ENCODE results near the gene JAK2. TPM values are rescaled to one million over a fixed set of nuclear protein-coding genes. Genes with fewer than 3 reads are reported as not detected.

JAK2 gene
- total RNA-seq, 3 donors from 2014 or later, result 39.9 to 44.5 (median 41.6) TPM

GRCh38 chr9:4965174-4965821 is 19.8 kb upstream of the JAK2 start:
- H3K4me1 Mint-ChIP-seq (ENCODE audit: low read depth), result peaks cover 32% of the 10 kb centered on the region
- no peak for DNase-seq
- H3K4me3 Mint-ChIP-seq, result no peak overlapping the region
- no peaks in the 10 kb centered on the region for H3K27me3 Mint-ChIP-seq (ENCODE audit: low read depth)
- H3K36me3 Mint-ChIP-seq (ENCODE audit: insufficient read depth), result peaks cover 4% of the 10 kb centered on the region
- H3K9me3 Mint-ChIP-seq, result peaks cover 12% of the 10 kb centered on the region
- ATAC-seq, result no peak

- Mint-ChIP-seq H3K4me1 (ENCODE audit: low read depth) (peaks cover 32% of the 10 kb centered on the region), H3K4me3 (no peak overlapping the region)
- ATAC-seq, result no peak
These were observed 17.5 kb upstream of the JAK2 start for GRCh38 chr9:4967523-4967922.

GRCh38 chr9:4969130-4969529 is 15.9 kb upstream of the JAK2 start:
- ATAC-seq (no peak), DNase-seq (no peak)
- Mint-ChIP-seq H3K27me3 (ENCODE audit: low read depth) (no peaks in the 10 kb centered on the region), H3K9me3 (peaks cover 5% of the 10 kb centered on the region), H3K4me3 (no peak overlapping the region), H3K36me3 (ENCODE audit: insufficient read depth) (peaks cover 2% of the 10 kb centered on the region), H3K4me1 (ENCODE audit: low read depth) (peaks cover 33% of the 10 kb centered on the region)

More at GRCh38 chr9:4967523-4967922, 17.5 kb upstream of the JAK2 start:
- no peak for DNase-seq
- Mint-ChIP-seq H3K27me3 (ENCODE audit: low read depth) (no peaks in the 10 kb centered on the region), H3K36me3 (ENCODE audit: insufficient read depth) (peaks cover 4% of the 10 kb centered on the region), H3K9me3 (peaks cover 12% of the 10 kb centered on the region)

- peaks cover 28% of the 10 kb centered on the region for H3K4me1 Mint-ChIP-seq (ENCODE audit: low read depth)
- no peaks in the 10 kb centered on the region for H3K36me3 Mint-ChIP-seq (ENCODE audit: insufficient read depth)
- H3K4me3 Mint-ChIP-seq, result no peak overlapping the region
- H3K27me3 Mint-ChIP-seq (ENCODE audit: low read depth), result no peaks in the 10 kb centered on the region
- ATAC-seq, result peak; percentile 88 to 90
- DNase-seq, result peak; percentile 54
- no peaks in the 10 kb centered on the region for H3K9me3 Mint-ChIP-seq
These were observed 14.0 kb upstream of the JAK2 start for GRCh38 chr9:4970970-4971641.

- Mint-ChIP-seq H3K9me3 (no peaks in the 10 kb centered on the region), H3K27me3 (ENCODE audit: low read depth) (no peaks in the 10 kb centered on the region), H3K36me3 (ENCODE audit: insufficient read depth) (no peaks in the 10 kb centered on the region)
These were observed 11.8 kb upstream of the JAK2 start for GRCh38 chr9:4973246-4973645.

GRCh38 chr9:4973902-4974301 is 11.2 kb upstream of the JAK2 start:
- no peak overlapping the region for H3K4me3 Mint-ChIP-seq
- H3K27me3 Mint-ChIP-seq (ENCODE audit: low read depth), result no peaks in the 10 kb centered on the region
- H3K36me3 Mint-ChIP-seq (ENCODE audit: insufficient read depth), result no peaks in the 10 kb centered on the region
- H3K4me1 Mint-ChIP-seq (ENCODE audit: low read depth), result peaks cover 14% of the 10 kb centered on the region
- ATAC-seq (no peak), DNase-seq (no peak)
- H3K9me3 Mint-ChIP-seq, result no peaks in the 10 kb centered on the region

More at GRCh38 chr9:4973246-4973645, 11.8 kb upstream of the JAK2 start:
- H3K4me3 Mint-ChIP-seq, result no peak overlapping the region
- ATAC-seq, result no peak
- H3K4me1 Mint-ChIP-seq (ENCODE audit: low read depth), result peaks cover 17% of the 10 kb centered on the region
- no peak for DNase-seq

GRCh38 chr9:4979239-4979638 is 5.8 kb upstream of the JAK2 start:
- Mint-ChIP-seq H3K4me3 (no peak overlapping the region), H3K4me1 (ENCODE audit: low read depth) (peaks cover 46% of the 10 kb centered on the region), H3K9me3 (no peaks in the 10 kb centered on the region), H3K27me3 (ENCODE audit: low read depth) (no peaks in the 10 kb centered on the region), H3K36me3 (ENCODE audit: insufficient read depth) (no peaks in the 10 kb centered on the region)
- no peak for DNase-seq
- no peak for ATAC-seq

- peak; percentile 23 to 25 for ATAC-seq
- H3K9me3 Mint-ChIP-seq, result no peaks in the 10 kb centered on the region
- no peaks in the 10 kb centered on the region for H3K27me3 Mint-ChIP-seq (ENCODE audit: low read depth)
- H3K4me1 Mint-ChIP-seq (ENCODE audit: low read depth), result peaks cover 49% of the 10 kb centered on the region
- peak overlapping the region; percentile 45 for H3K4me3 Mint-ChIP-seq
- DNase-seq, result no peak
- H3K36me3 Mint-ChIP-seq (ENCODE audit: insufficient read depth), result no peaks in the 10 kb centered on the region
These were observed 4.9 kb upstream of the JAK2 start for GRCh38 chr9:4980086-4980727.

- Mint-ChIP-seq H3K4me3 (peak overlapping the region; percentile 37), H3K27me3 (ENCODE audit: low read depth) (no peaks in the 10 kb centered on the region), H3K4me1 (ENCODE audit: low read depth) (peaks cover 59% of the 10 kb centered on the region), H3K9me3 (no peaks in the 10 kb centered on the region), H3K36me3 (ENCODE audit: insufficient read depth) (peaks cover 4% of the 10 kb centered on the region)
- ATAC-seq (no peak), DNase-seq (no peak)
These were observed 2.2 kb upstream of the JAK2 start for GRCh38 chr9:4982721-4983482.

- no peak for ATAC-seq
- Mint-ChIP-seq H3K9me3 (no peaks in the 10 kb centered on the region), H3K4me3 (no peak overlapping the region), H3K36me3 (ENCODE audit: insufficient read depth) (peaks cover 4% of the 10 kb centered on the region), H3K27me3 (ENCODE audit: low read depth) (no peaks in the 10 kb centered on the region), H3K4me1 (ENCODE audit: low read depth) (peaks cover 59% of the 10 kb centered on the region)
- DNase-seq, result no peak
These were observed 1.4 kb upstream of the JAK2 start for GRCh38 chr9:4983601-4984165.

GRCh38 chr9:4984171-4984620 is 876 bp upstream of the JAK2 start:
- no peaks in the 10 kb centered on the region for H3K27me3 Mint-ChIP-seq (ENCODE audit: low read depth)
- no peak overlapping the region for H3K4me3 Mint-ChIP-seq
- H3K36me3 Mint-ChIP-seq (ENCODE audit: insufficient read depth), result peaks cover 4% of the 10 kb centered on the region
- H3K4me1 Mint-ChIP-seq (ENCODE audit: low read depth), result peaks cover 56% of the 10 kb centered on the region
- no peak for DNase-seq
- no peaks in the 10 kb centered on the region for H3K9me3 Mint-ChIP-seq
- ATAC-seq, result peak in 1 of 2 donors; percentile 1

GRCh38 chr9:4985386-4986266 is 554 bp downstream of the JAK2 start:
- Mint-ChIP-seq H3K36me3 (ENCODE audit: insufficient read depth) (peaks cover 4% of the 10 kb centered on the region), H3K27me3 (ENCODE audit: low read depth) (no peaks in the 10 kb centered on the region), H3K9me3 (no peaks in the 10 kb centered on the region), H3K4me3 (no peak overlapping the region), H3K4me1 (ENCODE audit: low read depth) (peaks cover 42% of the 10 kb centered on the region)
- ATAC-seq (no peak), DNase-seq (no peak)

- H3K9me3 Mint-ChIP-seq, result no peaks in the 10 kb centered on the region
- no peak for ATAC-seq
- H3K4me1 Mint-ChIP-seq (ENCODE audit: low read depth), result peaks cover 41% of the 10 kb centered on the region
- DNase-seq, result no peak
- H3K36me3 Mint-ChIP-seq (ENCODE audit: insufficient read depth), result peaks cover 4% of the 10 kb centered on the region
- no peak overlapping the region for H3K4me3 Mint-ChIP-seq
- H3K27me3 Mint-ChIP-seq (ENCODE audit: low read depth), result no peaks in the 10 kb centered on the region
These were observed 1.2 kb downstream of the JAK2 start for GRCh38 chr9:4986296-4986695.

Data from activated T-cell treated with anti-CD3 and anti-CD28 coated beads, Interleukin-2, amount 50 U/mL, for 4 hours (primary cell).